GM19328 (cell line): ENCODE results near the gene REXO2.

Experiments used
- ATAC-seq: cut with Tn5 transposase; IDR thresholded peaks from one replicate; pipeline ENCODE4 v1.9.1; 2021; ENCODE audit warnings: mild to moderate bottlenecking, moderate library complexity; ENCODE audit not compliant: unreplicated experiment

REXO2 gene

GRCh38 chr11:114440121-114440860, 1.0 kb downstream of the REXO2 start:
- ATAC-seq = no peak

DNA sequence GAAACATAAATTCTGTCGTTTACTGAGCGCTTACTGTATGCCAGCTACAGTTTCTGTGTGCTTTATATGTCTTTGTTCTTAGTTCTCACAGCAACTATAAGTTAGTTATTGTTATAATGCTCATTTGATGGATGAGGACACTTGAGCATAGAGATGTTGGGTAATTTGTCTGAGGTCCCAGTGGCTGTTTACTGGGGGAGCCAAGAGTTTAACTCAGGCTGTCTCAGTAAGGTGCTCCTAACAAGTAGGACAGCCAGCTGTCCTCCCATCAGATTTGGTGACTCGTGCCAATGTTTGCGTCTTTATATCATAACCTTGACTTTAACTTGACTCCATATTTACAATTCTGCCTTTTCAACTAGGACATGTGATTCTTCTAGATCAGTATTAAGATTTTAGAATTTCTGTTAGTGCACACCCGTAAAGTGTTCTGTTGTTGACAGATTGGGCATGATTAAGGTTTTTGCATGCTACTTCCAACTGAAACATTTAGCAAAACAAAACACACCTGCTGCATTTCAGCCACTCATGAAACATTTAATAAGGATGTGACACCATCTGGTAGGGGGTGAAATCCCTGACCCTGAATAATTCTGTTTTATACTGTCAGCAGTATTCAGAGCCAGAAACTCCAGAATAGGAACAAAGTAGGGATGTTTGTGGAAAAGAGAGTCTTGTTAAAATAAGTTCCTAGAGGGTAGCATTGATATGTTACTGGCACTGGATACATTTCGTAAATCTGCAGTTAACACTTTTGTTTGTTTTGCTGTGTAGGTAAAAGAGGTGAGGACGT, 1.9 kb downstream of the REXO2 start:
- no peak for ATAC-seq

- no peak for ATAC-seq
Measured at GRCh38 chr11:114441921-114442320, 2.7 kb downstream of the REXO2 start.

GRCh38 chr11:114442536-114442935, 3.3 kb downstream of the REXO2 start:
- no peak for ATAC-seq

DNA sequence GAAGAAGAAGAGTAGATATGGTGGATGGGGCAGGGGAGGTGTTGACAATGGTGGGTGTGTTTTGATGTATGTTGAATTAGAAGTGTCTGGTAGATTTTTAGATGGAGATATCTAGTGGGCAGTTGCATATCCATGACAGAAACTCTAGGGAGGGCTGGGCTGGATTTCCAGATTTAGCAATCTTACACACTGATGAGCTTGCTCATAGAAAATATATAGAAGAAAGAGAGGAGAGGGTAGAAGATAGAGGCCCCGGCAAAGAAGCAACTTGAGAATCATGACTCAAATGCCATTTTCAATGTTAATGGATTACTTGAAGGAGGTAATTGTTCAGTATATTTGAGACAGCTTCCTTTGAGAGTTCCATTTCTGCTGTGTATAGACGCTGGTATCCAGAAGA, 8.2 kb downstream of the REXO2 start:
- ATAC-seq = no peak

DNA sequence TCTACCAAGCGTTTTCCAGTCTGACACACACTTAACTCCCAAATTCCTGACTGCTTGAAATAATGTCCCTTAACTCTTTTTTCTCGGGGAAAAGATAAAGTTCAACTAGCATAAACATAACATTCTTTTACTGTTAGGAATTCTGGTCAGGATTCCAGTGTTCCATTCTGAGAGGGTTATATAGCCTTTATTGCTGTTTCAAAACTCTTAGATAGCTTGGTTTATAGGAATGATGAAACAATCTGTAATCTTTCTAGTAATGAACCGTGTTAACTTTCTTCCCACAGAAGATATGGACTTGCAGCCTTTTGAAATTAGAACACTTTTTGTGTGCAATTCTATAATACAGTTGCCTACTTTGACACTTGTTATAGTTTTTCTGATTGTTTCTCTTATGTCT, 8.6 kb downstream of the REXO2 start:
- no peak for ATAC-seq

- ATAC-seq = no peak
Measured at GRCh38 chr11:114448749-114449482, 9.6 kb downstream of the REXO2 start.

GRCh38 chr11:114449845-114450244, 10.6 kb downstream of the REXO2 start:
- no peak for ATAC-seq

DNA sequence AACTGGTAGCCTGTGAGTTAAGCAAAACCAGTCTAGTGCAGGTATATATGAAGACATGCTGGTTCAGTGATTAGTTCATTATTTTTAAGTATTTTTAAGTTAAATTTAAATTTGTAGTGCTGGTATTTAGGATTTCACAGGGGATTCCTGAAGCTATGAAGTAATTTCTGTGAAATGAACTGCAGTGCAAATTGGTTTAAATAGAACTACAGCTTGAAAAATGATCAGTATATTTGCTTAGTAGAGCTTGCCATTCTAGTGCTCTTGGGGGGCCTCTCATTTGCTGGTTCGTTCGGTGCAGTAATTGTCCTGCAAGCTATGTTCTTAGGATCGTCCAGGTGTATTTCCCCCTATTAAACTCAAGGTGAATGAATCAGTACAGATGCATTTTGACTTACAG, 13.1 kb downstream of the REXO2 start:
- ATAC-seq = no peak

DNA sequence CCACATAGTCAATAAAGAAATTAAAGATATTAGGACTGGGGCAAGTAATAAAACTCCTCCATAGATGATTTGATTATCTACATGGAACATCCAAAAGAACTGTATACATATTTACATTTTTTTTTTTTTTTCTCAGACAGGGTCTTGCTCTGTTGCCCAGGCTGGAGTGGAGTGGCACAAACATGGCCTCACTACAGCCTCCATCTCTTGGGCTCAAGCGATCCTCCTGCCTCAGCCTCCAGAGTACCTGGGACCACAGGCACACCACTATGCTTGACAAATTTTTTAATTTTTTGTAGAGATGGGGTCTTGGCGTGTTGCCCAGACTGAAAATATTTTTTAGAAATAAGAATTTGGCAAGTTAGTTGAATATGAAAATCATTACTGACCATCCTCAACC, 24.7 kb downstream of the REXO2 start:
- no peak for ATAC-seq

GRCh38 chr11:114466742-114467141, 27.5 kb downstream of the REXO2 start:
- no peak for ATAC-seq

GRCh38 chr11:114472661-114473060, 33.4 kb downstream of the REXO2 start:
- ATAC-seq = no peak

GRCh38 chr11:114478001-114478410, 38.7 kb downstream of the REXO2 start:
- ATAC-seq = no peak

- ATAC-seq = no peak
Measured at GRCh38 chr11:114478768-114479167, 39.5 kb downstream of the REXO2 start.

- ATAC-seq = no peak
Measured at GRCh38 chr11:114479331-114479730, 40.1 kb downstream of the REXO2 start.

DNA sequence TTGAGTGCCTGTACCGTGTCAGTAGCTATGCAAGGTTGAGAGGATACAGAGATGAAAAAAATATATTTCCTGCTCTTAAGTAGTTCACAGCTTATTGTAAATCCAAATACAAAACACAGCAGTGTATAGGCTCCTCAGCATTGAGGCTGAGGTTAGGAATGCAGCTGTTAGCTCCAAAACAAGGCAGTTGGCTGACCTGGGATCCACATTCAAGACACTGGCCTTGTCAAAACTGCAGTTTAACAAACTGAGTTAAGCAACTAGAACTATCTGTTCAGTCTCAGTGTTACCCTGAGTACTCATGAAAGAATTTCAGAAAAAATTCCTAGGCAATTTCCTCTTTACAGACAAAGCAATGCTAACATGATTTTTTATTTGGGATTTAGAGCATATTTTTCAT, 42.8 kb downstream of the REXO2 start:
- no peak for ATAC-seq

GRCh38 chr11:114483929-114484328, 44.7 kb downstream of the REXO2 start:
- no peak for ATAC-seq

DNA sequence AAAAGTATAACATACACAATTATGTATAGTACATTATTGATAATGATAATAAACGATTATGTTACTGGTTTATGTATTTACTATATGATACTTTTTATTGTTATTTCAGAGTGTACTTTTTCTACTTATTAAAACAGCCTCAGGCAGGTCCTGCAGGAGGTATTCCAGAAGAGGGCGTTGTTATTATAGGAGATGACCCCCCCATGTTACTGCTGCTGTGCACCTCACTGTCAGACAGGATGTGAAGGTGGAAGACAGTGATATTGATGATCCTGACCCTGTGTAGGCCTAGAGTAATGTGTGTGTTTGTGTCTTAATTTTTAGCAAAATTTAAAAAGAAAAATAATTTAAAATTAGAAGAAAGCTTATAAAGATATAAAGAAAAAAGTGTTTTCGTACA, 57.6 kb downstream of the REXO2 start:
- no peak for ATAC-seq

DNA sequence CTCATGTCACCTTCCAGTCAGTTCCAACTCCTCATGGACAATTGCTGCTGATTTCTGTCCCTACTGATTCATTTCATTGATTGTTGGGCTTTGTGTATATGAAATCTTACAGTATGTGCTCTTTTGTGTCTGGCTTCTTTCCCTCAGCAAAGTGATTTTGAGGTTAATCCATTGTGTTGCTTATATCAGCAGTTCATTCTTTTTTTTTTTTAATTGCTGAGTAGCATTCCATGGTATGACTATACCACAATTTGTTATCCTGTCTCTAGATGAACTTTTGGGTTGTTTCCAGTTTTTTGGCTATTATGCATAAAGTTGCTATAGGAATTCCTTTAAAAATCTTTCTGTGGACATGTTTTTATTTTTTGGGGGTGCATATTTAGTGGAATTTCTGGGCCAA, 60.5 kb downstream of the REXO2 start:
- ATAC-seq = no peak
